HG03097 (cell line): Measurements from ENCODE around the gene CTBP1.

ENCODE experiments used
- ATAC-seq: cut with Tn5 transposase; IDR thresholded peaks from one replicate; pipeline ENCODE4 v1.9.1; 2021; ENCODE audit not compliant: unreplicated experiment, low FRiP score

CTBP1 gene

GRCh38 chr4:1285151-1285789 is 36.3 kb upstream of the CTBP1 start:
- ATAC-seq = no peak

GRCh38 chr4:1283711-1284110 is 34.8 kb upstream of the CTBP1 start:
- no peak for ATAC-seq

GRCh38 chr4:1279253-1279652 is 30.3 kb upstream of the CTBP1 start:
- no peak for ATAC-seq

GRCh38 chr4:1277667-1278665 is 29.0 kb upstream of the CTBP1 start:
- ATAC-seq = no peak

GRCh38 chr4:1276984-1277383 is 28.1 kb upstream of the CTBP1 start:
- no peak for ATAC-seq

GRCh38 chr4:1274871-1275270 is 25.9 kb upstream of the CTBP1 start:
- no peak for ATAC-seq

- no peak for ATAC-seq
These were observed 22.8 kb upstream of the CTBP1 start for GRCh38 chr4:1271686-1272085.

GRCh38 chr4:1269209-1269608 is 20.3 kb upstream of the CTBP1 start:
- ATAC-seq = no peak

- ATAC-seq = no peak
These were observed 18.2 kb upstream of the CTBP1 start for GRCh38 chr4:1266881-1267763.

- ATAC-seq = no peak
These were observed 16.4 kb upstream of the CTBP1 start for GRCh38 chr4:1265351-1265750.

- no peak for ATAC-seq
These were observed 16.0 kb upstream of the CTBP1 start for GRCh38 chr4:1264942-1265341.

GRCh38 chr4:1261107-1261928 is 12.4 kb upstream of the CTBP1 start:
- ATAC-seq = no peak

- no peak for ATAC-seq
These were observed 11.6 kb upstream of the CTBP1 start for GRCh38 chr4:1260418-1261106.

- no peak for ATAC-seq
These were observed 11.0 kb upstream of the CTBP1 start for GRCh38 chr4:1259966-1260365.

GRCh38 chr4:1258457-1258856 is 9.5 kb upstream of the CTBP1 start:
- ATAC-seq = no peak

GRCh38 chr4:1255699-1256098 is 6.8 kb upstream of the CTBP1 start:
- ATAC-seq = no peak

GRCh38 chr4:1255151-1255550 is 6.2 kb upstream of the CTBP1 start:
- ATAC-seq = no peak

GRCh38 chr4:1253831-1254230 is 4.9 kb upstream of the CTBP1 start:
- no peak for ATAC-seq

GRCh38 chr4:1252928-1253492 is 4.1 kb upstream of the CTBP1 start:
- no peak for ATAC-seq
